H1 (cell line): ENCODE data around the gene SCAPER. TPM values are rescaled to one million over a fixed set of nuclear protein-coding genes. Genes with fewer than 3 reads are reported as not detected.

ENCODE experiments used
- CTCF ChIA-PET: fragments of 300-600 bp; sonication (Branson Sonifier 250); formaldehyde crosslinking; loops from one replicate; lab custom pipeline; 2021; ENCODE audit not compliant: partially characterized antibody; lab: Charles Lee
- POLR2A ChIA-PET: fragments of 300-600 bp; sonication (Branson Sonifier 250); formaldehyde crosslinking; loops from one replicate; lab custom pipeline; 2021; ENCODE audit warnings: inconsistent platforms; ENCODE audit not compliant: partially characterized antibody; lab: Charles Lee
- DNase-seq, 2 experiments: peaks; one replicate each; pipeline versions ENCODE4 v3.0.0 to v3.0.0-alpha.2; 2010 to 2022; ENCODE audit warnings: low spot score in 2 of 2, low read depth in 1 of 2, mixed read lengths in 1 of 2
- FAIRE-seq: peaks from 2 replicates; lab custom pipeline; 2011; peaks lifted over from hg19 to GRCh38; lab: Jason Lieb, UNC
- H2AFZ ChIP-seq: 2 replicates; pipeline ENCODE4 v1.8.1; 2012; ENCODE audit warnings: low read length, inconsistent platforms
- H2AK5ac ChIP-seq: 2 replicates; pipeline ENCODE4 v1.6.1; 2013; ENCODE audit warnings: low read depth, low read length
- H2BK120ac ChIP-seq: replicated peaks from 2 replicates; pipeline ENCODE3; 2013; ENCODE audit warnings: low read depth, low read length, inconsistent platforms
- H2BK12ac ChIP-seq: 2 replicates; pipeline ENCODE4 v1.6.1; 2013; ENCODE audit warnings: low read depth, low read length
- H2BK15ac ChIP-seq: 2 replicates; pipeline ENCODE4 v1.6.1; 2013; ENCODE audit warnings: low read length
- H2BK20ac ChIP-seq: 2 replicates; pipeline ENCODE4 v1.6.1; 2013; ENCODE audit warnings: low read length
- H2BK5ac ChIP-seq: 2 replicates; pipeline ENCODE4 v1.6.1; 2013; ENCODE audit warnings: low read depth, low read length
- H3K14ac ChIP-seq: 2 replicates; pipeline ENCODE4 v1.6.1; 2013; ENCODE audit warnings: inconsistent platforms; ENCODE audit not compliant: insufficient read length
- H3K18ac ChIP-seq: 2 replicates; pipeline ENCODE4 v1.6.1; 2013; ENCODE audit warnings: low read length; ENCODE audit errors: extremely low read depth
- H3K23ac ChIP-seq: 2 replicates; pipeline ENCODE4 v1.6.1; 2013; ENCODE audit warnings: inconsistent platforms; ENCODE audit not compliant: insufficient read length
- H3K23me2 ChIP-seq: 2 replicates; pipeline ENCODE4 v1.6.1; 2013; ENCODE audit warnings: low read depth, low read length
- H3K27ac ChIP-seq: 2 replicates; pipeline ENCODE4 v1.6.1; 2011; ENCODE audit warnings: low read depth, low read length, inconsistent platforms
- H3K27me3 ChIP-seq, 4 experiments: replicated peaks in 1 of 4; 1 replicate in 1 of 4; 2 replicates in 3 of 4; pipeline versions ENCODE4 v1.6.1 to v1.8.1; 2011 to 2013; ENCODE audit warnings: low read length in 3 of 4, mild to moderate bottlenecking in 3 of 4, inconsistent platforms in 2 of 4, mixed read lengths in 2 of 4, moderate library complexity in 1 of 4; ENCODE audit not compliant: control insufficient read depth in 3 of 4, insufficient read depth in 3 of 4; ENCODE audit errors: extremely low read depth in 1 of 4
- H3K36me3 ChIP-seq, 4 experiments: 2 replicates each; pipeline versions ENCODE4 v1.6.1 to v1.8.1; 2011 to 2013; ENCODE audit warnings: mild to moderate bottlenecking in 4 of 4, low read length in 3 of 4, moderate library complexity in 2 of 4, control low read depth in 1 of 4, inconsistent platforms in 1 of 4; ENCODE audit not compliant: insufficient read depth in 4 of 4, control insufficient read depth in 2 of 4
- H3K4ac ChIP-seq: replicated peaks from 2 replicates; pipeline ENCODE3; 2013; ENCODE audit warnings: low read length, low read depth, mixed read lengths, inconsistent platforms; ENCODE audit not compliant: insufficient read length
- H3K4me1 ChIP-seq, 4 experiments: replicated peaks in 1 of 4; 1 replicate in 1 of 4; 2 replicates in 3 of 4; pipeline versions ENCODE4 v1.6.1 to v1.8.1; 2011 to 2013; ENCODE audit warnings: low read length in 3 of 4, inconsistent platforms in 2 of 4, mixed read lengths in 1 of 4; ENCODE audit not compliant: insufficient read depth in 4 of 4, control insufficient read depth in 3 of 4
- H3K4me2 ChIP-seq, 2 experiments: 2 replicates each; pipeline versions ENCODE4 v1.6.1 to v1.8.1; 2011 to 2013; ENCODE audit warnings: low read depth in 2 of 2, low read length in 2 of 2, control low read depth in 1 of 2, inconsistent platforms in 1 of 2, mild to moderate bottlenecking in 1 of 2; ENCODE audit not compliant: insufficient read depth in 1 of 2
- H3K4me3 ChIP-seq, 4 experiments: fragments of 200-600, 300-600 bp in 1 of 4; sonication (generic), shearing (Covaris generic), sonication (Bioruptor Twin) in 1 of 4; 2 replicates each; pipeline versions ENCODE4 v1.5.1 to v1.8.1; 2011 to 2016; ENCODE audit warnings: low read length in 4 of 4, low read depth in 3 of 4, control low read depth in 2 of 4, inconsistent platforms in 2 of 4, mild to moderate bottlenecking in 2 of 4, mixed read lengths in 1 of 4, moderate library complexity in 1 of 4; ENCODE audit not compliant: insufficient read depth in 2 of 4; ENCODE audit errors: extremely low read depth in 1 of 4
- H3K56ac ChIP-seq: replicated peaks from 2 replicates; pipeline ENCODE3; 2013; ENCODE audit warnings: low read depth, mild to moderate bottlenecking, mixed read lengths, low read length, inconsistent platforms; ENCODE audit not compliant: insufficient read length
- H3K79me1 ChIP-seq: 2 replicates; pipeline ENCODE4 v1.6.1; 2013; ENCODE audit warnings: low read depth, low read length, control low read depth
- H3K79me2 ChIP-seq, 2 experiments: 2 replicates each; pipeline versions ENCODE4 v1.6.1 to v1.8.1; 2012 to 2013; ENCODE audit warnings: low read length in 2 of 2, mild to moderate bottlenecking in 2 of 2, inconsistent platforms in 1 of 2; ENCODE audit not compliant: insufficient read depth in 2 of 2, control insufficient read depth in 1 of 2
- H3K9ac ChIP-seq, 4 experiments: replicated peaks in 1 of 4; 1 replicate in 1 of 4; 2 replicates in 3 of 4; pipeline versions ENCODE4 v1.6.1 to v1.8.1; 2011 to 2013; ENCODE audit warnings: low read depth in 3 of 4, low read length in 3 of 4, control low read depth in 2 of 4, mild to moderate bottlenecking in 2 of 4, moderate library complexity in 2 of 4, inconsistent platforms in 1 of 4; ENCODE audit errors: extremely low read depth in 1 of 4
- H3K9me3 ChIP-seq, 2 experiments: 2 replicates each; pipeline versions ENCODE4 v1.6.1 to v1.8.1; 2012 to 2013; ENCODE audit warnings: mild to moderate bottlenecking in 2 of 2, moderate library complexity in 2 of 2, control low read depth in 1 of 2, inconsistent platforms in 1 of 2, low read depth in 1 of 2, low read length in 1 of 2, mixed read lengths in 1 of 2; ENCODE audit not compliant: insufficient read depth in 2 of 2
- H4K20me1 ChIP-seq, 2 experiments: replicated peaks in 1 of 2; 2 replicates each; pipeline versions ENCODE3 to v1.8.1; 2011 to 2013; ENCODE audit warnings: inconsistent platforms in 2 of 2, low read length in 2 of 2, mild to moderate bottlenecking in 1 of 2; ENCODE audit not compliant: insufficient read depth in 2 of 2, control insufficient read depth in 1 of 2
- H4K5ac ChIP-seq: 2 replicates; pipeline ENCODE4 v1.6.1; 2013; ENCODE audit warnings: low read length, low read depth, mixed read lengths, inconsistent platforms; ENCODE audit not compliant: insufficient read length
- H4K8ac ChIP-seq: 2 replicates; pipeline ENCODE4 v1.8.0; 2013; ENCODE audit warnings: mild to moderate bottlenecking, moderate library complexity, low read length, inconsistent platforms; ENCODE audit not compliant: insufficient read depth; ENCODE audit errors: extremely low read depth
- H4K91ac ChIP-seq: replicated peaks from 2 replicates; pipeline ENCODE3; 2013; ENCODE audit warnings: low read length, mixed read lengths, inconsistent platforms; ENCODE audit not compliant: insufficient read length
- ASH2L ChIP-seq: fragments of 200-600, 300-600 bp; sonication (generic); IDR thresholded peaks from one replicate; pipeline ENCODE4 v1.7.1; 2017; ENCODE audit warnings: low read length
- BACH1 ChIP-seq: IDR thresholded peaks from 2 replicates; pipeline ENCODE4 v1.6.1; 2012; ENCODE audit warnings: low read length, improper control_type of control experiment
- CTCF ChIP-seq, 3 experiments: IDR thresholded peaks; 1 replicate in 2 of 3; 2 replicates in 1 of 3; pipeline versions ENCODE4 v1.5.1 to v1.6.1; 2011; ENCODE audit warnings: low read length in 3 of 3, mild to moderate bottlenecking in 3 of 3, inconsistent platforms in 2 of 3, low read depth in 1 of 3, moderate library complexity in 1 of 3; ENCODE audit not compliant: insufficient read depth in 1 of 3; ENCODE audit errors: control extremely low read depth in 1 of 3
- EP300 ChIP-seq, 2 experiments: IDR thresholded peaks; 1 replicate in 1 of 2; 2 replicates in 1 of 2; pipeline ENCODE4 v1.6.1; 2011 to 2012; ENCODE audit warnings: low read depth in 2 of 2, low read length in 2 of 2, mild to moderate bottlenecking in 2 of 2, borderline replicate concordance in 1 of 2, inconsistent platforms in 1 of 2, moderate library complexity in 1 of 2
- GABPA ChIP-seq: IDR thresholded peaks from 2 replicates; pipeline ENCODE4 v1.6.1; 2011; ENCODE audit warnings: mild to moderate bottlenecking, low read length, moderate library complexity, borderline replicate concordance; ENCODE audit not compliant: insufficient read depth
- KDM1A ChIP-seq: fragments of 200-600, 300-600 bp; sonication (generic); IDR thresholded peaks from 2 replicates; pipeline ENCODE4 v1.7.1; 2016; ENCODE audit warnings: mild to moderate bottlenecking, low read length, borderline replicate concordance
- KDM4A ChIP-seq: IDR thresholded peaks from one replicate; pipeline ENCODE4 v1.7.1; 2012; ENCODE audit warnings: low read depth, mild to moderate bottlenecking, moderate library complexity, low read length, inconsistent platforms; ENCODE audit not compliant: severe bottlenecking
- NRF1 ChIP-seq: IDR thresholded peaks from 2 replicates; pipeline ENCODE4 v1.6.1; 2011; ENCODE audit warnings: mild to moderate bottlenecking, low read depth, low read length, improper control_type of control experiment
- SP4 ChIP-seq: IDR thresholded peaks from 2 replicates; pipeline ENCODE4 v1.6.1; 2012; ENCODE audit warnings: low read length, inconsistent platforms
- TEAD4 ChIP-seq: IDR thresholded peaks from 2 replicates; pipeline ENCODE4 v1.6.1; 2012; ENCODE audit warnings: low read depth, low read length, inconsistent platforms, mixed read lengths
- USF2 ChIP-seq: IDR thresholded peaks from 2 replicates; pipeline ENCODE4 v1.6.1; 2011; ENCODE audit warnings: low read length, improper control_type of control experiment
- WGBS, 2 experiments: shearing (Covaris generic) in 1 of 2; methylation state at CpG; one replicate each; pipeline versions ENCODE4 v1.1.6 to v1.1.7; 2013 to 2015; ENCODE audit warnings: low lambda C conversion rate in 2 of 2, mixed read lengths in 2 of 2, inconsistent platforms in 1 of 2, low coverage in 1 of 2, missing lambda C conversion rate in 1 of 2; ENCODE audit not compliant: insufficient replicate concordance in 2 of 2, insufficient coverage in 1 of 2, insufficient read length in 1 of 2; ENCODE audit errors: extremely low coverage in 1 of 2, missing lambda C conversion rate in 1 of 2; 5-methylcytosine and 5-hydroxymethylcytosine counted together
- polyA plus RNA-seq, 7 experiments: library from polyadenylated mRNA; depleted of rRNA in 3 of 7; stranded (reverse) in 5 of 7; unstranded in 2 of 7; fragments of >200 nt in 5 of 7; fragments of 200-250 nt in 2 of 7; gene quantifications; 1 replicate in 5 of 7; 2 replicates in 1 of 7; 4 replicates in 1 of 7; pipeline versions ENCODE4 v1.2.1 to v1.2.3, GENCODE V29; 2011 to 2013; ENCODE audit warnings: missing spikeins in 2 of 7, mixed read lengths in 2 of 7
- total RNA-seq: library from RNA; stranded (reverse); fragmentation: NEBNext Ultra II Directional; extraction: Animal tissue kit (Norgen Biotek cat#: 25700); gene quantifications from 2 replicates; pipeline ENCODE4 v1.2.1, GENCODE V29; 2021

SCAPER gene
- total and polyA plus RNA-seq, 2 of the 8 experiments (the other 6 are each of a cell fraction or from before 2014, with no cell fraction given), result 1.6 to 6.8 TPM

- H3K27me3 ChIP-seq, result no peaks in the 10 kb centered on the region
- no peak overlapping the region for H3K4ac ChIP-seq
- no peak overlapping the region for H3K14ac ChIP-seq
- H4K5ac ChIP-seq, result no peak overlapping the region
- H3K18ac ChIP-seq, result no peak overlapping the region
- H3K79me1 ChIP-seq, result no peaks in the 10 kb centered on the region
- FAIRE-seq (no peak), DNase-seq (no peak)
- H2AFZ ChIP-seq, result no peak overlapping the region
- ChIA-PET POLR2A (no interaction called here), CTCF (interaction anchor here (1.1 kb wide), 1 partner anchor 32 kb away, joined by 4 read pairs; no protein-coding TSS in a partner anchor)
- H3K27ac ChIP-seq, result no peak overlapping the region
- H4K91ac ChIP-seq, result no peak overlapping the region
- H3K9me3 ChIP-seq, result no peaks in the 10 kb centered on the region
- H2BK12ac ChIP-seq, result no peak overlapping the region
- H3K56ac ChIP-seq, result no peak overlapping the region
- no peak overlapping the region for H2BK15ac ChIP-seq
- no peak overlapping the region for H3K23ac ChIP-seq
- H4K20me1 ChIP-seq, result no peaks in the 10 kb centered on the region
- H3K9ac ChIP-seq, result no peak overlapping the region
- no peak overlapping the region for H2BK20ac ChIP-seq
- no peak overlapping the region for H3K4me3 ChIP-seq
- H3K4me2 ChIP-seq, result no peak overlapping the region
- H3K36me3 ChIP-seq, result no peaks in the 10 kb centered on the region
- no peak overlapping the region for H2BK120ac ChIP-seq
- no peaks in the 10 kb centered on the region for H3K23me2 ChIP-seq
- H2AK5ac ChIP-seq, result no peak overlapping the region
- H4K8ac ChIP-seq, result no peak overlapping the region
- WGBS, 2 experiments, result 83% methylated on average over 2 of the region's 2 CpGs; no CpG with 5 or more reads in 1 of the 2 experiments
- H3K4me1 ChIP-seq, result no peaks in the 10 kb centered on the region
- H3K79me2 ChIP-seq, result no peaks in the 10 kb centered on the region
- H2BK5ac ChIP-seq, result no peak overlapping the region
- TF ChIP-seq CTCF (IDR thresholded peaks at IDR 0.05; ENCODE audit: control extremely low read depth in 1 of 3, insufficient read depth in 1 of 3, low read depth in 1 of 3, low read length in 3 of 3) (no peak), TEAD4 (no peak), NRF1 (no peak), EP300 (IDR thresholded peaks at IDR 0.05; ENCODE audit: borderline replicate concordance in 1 of 2, low read depth in 2 of 2, low read length in 2 of 2) (no peak), ASH2L (no peak), KDM1A (no peak), BACH1 (no peak), GABPA (no peak), SP4 (no peak), KDM4A (no peak), USF2 (no peak)
Measured at GRCh38 chr15:76448755-76449154, 456.4 kb downstream of the SCAPER start.
